MM.1S (cell line): ENCODE measurements around the gene MSANTD2.

ENCODE experiments used
- DNase-seq: peaks from one replicate; pipeline ENCODE4 v3.0.0-alpha.2; 2015
- H2AFZ ChIP-seq: fragments of 300-600 bp; sonication (generic); 2 replicates; pipeline ENCODE4 v1.6.0; 2016; ENCODE audit warnings: antibody characterized with exemption, low read length
- H3F3A ChIP-seq: fragments of 300-600 bp; sonication (generic); 2 replicates; pipeline ENCODE4 v1.6.1; 2016; ENCODE audit warnings: mild to moderate bottlenecking, antibody characterized with exemption, low read length, moderate library complexity, mixed read lengths; ENCODE audit not compliant: insufficient read depth
- H3K27ac ChIP-seq: fragments of 300-600 bp; sonication (generic); 2 replicates; pipeline ENCODE4 v1.5.1; 2016; ENCODE audit warnings: mild to moderate bottlenecking, low read length
- H3K27me3 ChIP-seq: fragments of 300-600 bp; sonication (generic); replicated peaks from 2 replicates; pipeline ENCODE4 v1.6.0; 2016; ENCODE audit warnings: low read length; ENCODE audit not compliant: insufficient read depth
- H3K36me3 ChIP-seq: fragments of 300-600 bp; sonication (generic); replicated peaks from 2 replicates; pipeline ENCODE4 v1.6.1; 2016; ENCODE audit warnings: mild to moderate bottlenecking, low read length, mixed read lengths; ENCODE audit not compliant: insufficient read depth
- H3K4me1 ChIP-seq: fragments of 300-600 bp; sonication (generic); 2 replicates; pipeline ENCODE4 v1.6.1; 2016; ENCODE audit warnings: low read length, mixed read lengths
- H3K4me2 ChIP-seq: fragments of 300-600 bp; sonication (generic); 2 replicates; pipeline ENCODE4 v1.6.0; 2016; ENCODE audit warnings: low read depth, low read length
- H3K4me3 ChIP-seq: fragments of 300-600 bp; sonication (generic); 2 replicates; pipeline ENCODE4 v1.5.1; 2016; ENCODE audit warnings: low read length, mixed read lengths
- H3K79me2 ChIP-seq: fragments of 300-600 bp; sonication (generic); 2 replicates; pipeline ENCODE4 v1.6.1; 2016; ENCODE audit warnings: mixed run types, low read length, mixed read lengths
- H3K9ac ChIP-seq: fragments of 300-600 bp; sonication (generic); 2 replicates; pipeline ENCODE4 v1.6.1; 2016; ENCODE audit warnings: low read length, mixed read lengths
- H3K9me2 ChIP-seq: fragments of 300-600 bp; sonication (generic); replicated peaks from 2 replicates; pipeline ENCODE4 v1.6.1; 2016; ENCODE audit warnings: mild to moderate bottlenecking, low read length, mixed read lengths; ENCODE audit not compliant: insufficient read depth
- H3K9me3 ChIP-seq: fragments of 300-600 bp; sonication (generic); replicated peaks from 2 replicates; pipeline ENCODE4 v1.6.1; 2016; ENCODE audit warnings: mild to moderate bottlenecking, low read length, mixed read lengths; ENCODE audit not compliant: insufficient read depth
- H4K20me1 ChIP-seq: fragments of 300-600 bp; sonication (generic); 2 replicates; pipeline ENCODE4 v1.6.1; 2016; ENCODE audit warnings: mild to moderate bottlenecking, low read length, moderate library complexity, mixed read lengths; ENCODE audit not compliant: insufficient read depth
- CTCF ChIP-seq: fragments of 300-600 bp; sonication (generic); IDR thresholded peaks from 2 replicates; pipeline ENCODE4 v1.5.1; 2016; ENCODE audit warnings: antibody characterized with exemption, low read length, mixed read lengths
- EZH2 ChIP-seq: fragments of 300-600 bp; sonication (generic); optimal IDR thresholded peaks from 2 replicates; pipeline ENCODE3; 2017; ENCODE audit warnings: low read depth, mild to moderate bottlenecking, antibody characterized with exemption, low read length, mixed read lengths
- EZH2phosphoT487 ChIP-seq: fragments of 300-600 bp; sonication (generic); IDR thresholded peaks from 2 replicates; pipeline ENCODE4 v1.6.1; 2018; ENCODE audit warnings: antibody characterized with exemption, low read length

The MSANTD2 gene

DNA sequence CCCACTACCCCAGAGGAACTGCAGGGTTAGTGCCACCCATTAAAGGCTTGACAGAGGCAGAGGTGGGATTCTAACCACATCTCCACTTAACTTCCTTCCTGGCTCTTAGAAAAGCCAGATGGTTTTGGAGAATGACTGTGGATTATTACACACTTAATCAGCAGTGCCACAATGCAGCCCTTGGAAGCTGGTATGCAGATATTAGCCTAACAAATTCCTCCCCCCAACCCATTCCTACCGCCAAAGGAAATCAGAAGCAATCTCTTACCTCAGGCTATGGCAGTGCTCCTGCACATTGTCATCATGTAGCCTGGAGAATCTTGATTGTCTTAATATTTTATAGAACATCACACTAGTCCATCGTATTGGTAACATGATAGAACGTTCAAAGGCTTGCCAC lies 83.6 kb downstream of the MSANTD2 start:
- Histone ChIP-seq H3K79me2 (no peaks in the 10 kb centered on the region), H3K4me3 (no peak overlapping the region), H3K9me3 (no peaks in the 10 kb centered on the region), H3K27ac (no peak overlapping the region), H2AFZ (no peak overlapping the region), H3K27me3 (peaks cover 14% of the 10 kb centered on the region; the same call in 1 of the 2 replicates), H3K36me3 (no peaks in the 10 kb centered on the region), H3K9ac (no peak overlapping the region), H3K4me2 (no peak overlapping the region), H4K20me1 (no peaks in the 10 kb centered on the region), H3K4me1 (0 out of 2 replicates have a peak, but pooled peaks cover 5% of the 10 kb centered on the region), H3F3A (no peaks in the 10 kb centered on the region), H3K9me2 (no peaks in the 10 kb centered on the region)
- no peak for DNase-seq
- no peak for TF ChIP-seq EZH2
- TF ChIP-seq EZH2phosphoT487, result no peak
- no peak for TF ChIP-seq CTCF
